PFSK-1 (cell line): Measurements from ENCODE around the gene SP6.

Source experiments
- POLR2AphosphoS5 ChIP-seq: IDR thresholded peaks from 2 replicates; pipeline ENCODE4 v1.6.1; 2012; ENCODE audit warnings: low read depth, mild to moderate bottlenecking, control low read depth, low read length, moderate library complexity
- REST ChIP-seq, 2 experiments: IDR thresholded peaks; 2 replicates each; pipeline versions ENCODE4 v1.6.1 to v1.8.0; 2011 to 2012; ENCODE audit warnings: low read depth in 2 of 2, low read length in 2 of 2, control low read depth in 1 of 2, inconsistent platforms in 1 of 2, mild to moderate bottlenecking in 1 of 2, moderate library complexity in 1 of 2; ENCODE audit not compliant: insufficient read depth in 1 of 2
- SIN3A ChIP-seq: IDR thresholded peaks from 2 replicates; pipeline ENCODE4 v1.6.1; 2012; ENCODE audit warnings: mild to moderate bottlenecking, low read length, moderate library complexity, borderline replicate concordance; ENCODE audit not compliant: insufficient read depth
- TAF1 ChIP-seq: IDR thresholded peaks from 2 replicates; pipeline ENCODE4 v1.6.1; 2012; ENCODE audit warnings: low read length, control low read depth, borderline replicate concordance; ENCODE audit not compliant: insufficient read depth

- TF ChIP-seq REST (IDR thresholded peaks at IDR 0.05; ENCODE audit: insufficient read depth in 1 of 2, low read depth in 2 of 2, low read length in 2 of 2) (no peak), POLR2AphosphoS5 (no peak), TAF1 (no peak), SIN3A (no peak)
These were observed 28.1 kb upstream of the SP6 start for GRCh38 chr17:47879028-47879585.
